ENCODE results near the gene PAK5.

PAK5 gene

DNA sequence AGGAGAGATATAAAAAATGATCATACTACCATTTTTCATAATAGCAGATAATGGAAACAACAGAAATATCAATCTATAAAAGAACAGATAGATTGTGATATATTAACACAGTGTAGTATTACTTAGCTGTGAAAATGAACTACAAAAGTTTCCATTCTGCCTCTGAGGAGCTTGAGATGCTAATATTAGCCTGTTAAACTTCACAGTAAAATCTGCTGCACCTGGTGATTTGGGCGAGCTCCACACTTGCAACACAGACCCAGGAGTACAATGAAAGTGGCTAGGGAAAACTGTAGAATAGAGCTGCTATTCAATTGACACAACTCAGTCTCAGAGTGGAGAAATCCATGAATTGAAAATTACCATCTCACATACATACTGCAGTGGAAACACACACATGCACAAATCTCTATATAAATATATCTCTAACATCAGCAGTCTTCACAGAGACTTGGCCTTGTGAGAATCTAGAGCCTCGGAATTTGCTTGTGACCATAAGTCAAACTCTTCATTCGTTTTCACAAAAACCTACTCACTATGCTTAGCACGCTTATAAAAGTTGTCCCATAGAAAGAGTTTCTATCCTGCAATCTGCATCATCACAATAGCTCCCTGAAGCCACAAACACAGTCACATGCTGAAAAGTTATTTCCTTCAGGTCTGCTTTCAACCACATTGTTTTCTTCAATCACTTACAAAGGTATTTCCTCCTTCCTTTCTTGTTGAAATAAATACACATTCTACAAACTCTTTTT, 133.0 kb downstream of the PAK5 start:
- TF ChIP-seq, protein P1, sequence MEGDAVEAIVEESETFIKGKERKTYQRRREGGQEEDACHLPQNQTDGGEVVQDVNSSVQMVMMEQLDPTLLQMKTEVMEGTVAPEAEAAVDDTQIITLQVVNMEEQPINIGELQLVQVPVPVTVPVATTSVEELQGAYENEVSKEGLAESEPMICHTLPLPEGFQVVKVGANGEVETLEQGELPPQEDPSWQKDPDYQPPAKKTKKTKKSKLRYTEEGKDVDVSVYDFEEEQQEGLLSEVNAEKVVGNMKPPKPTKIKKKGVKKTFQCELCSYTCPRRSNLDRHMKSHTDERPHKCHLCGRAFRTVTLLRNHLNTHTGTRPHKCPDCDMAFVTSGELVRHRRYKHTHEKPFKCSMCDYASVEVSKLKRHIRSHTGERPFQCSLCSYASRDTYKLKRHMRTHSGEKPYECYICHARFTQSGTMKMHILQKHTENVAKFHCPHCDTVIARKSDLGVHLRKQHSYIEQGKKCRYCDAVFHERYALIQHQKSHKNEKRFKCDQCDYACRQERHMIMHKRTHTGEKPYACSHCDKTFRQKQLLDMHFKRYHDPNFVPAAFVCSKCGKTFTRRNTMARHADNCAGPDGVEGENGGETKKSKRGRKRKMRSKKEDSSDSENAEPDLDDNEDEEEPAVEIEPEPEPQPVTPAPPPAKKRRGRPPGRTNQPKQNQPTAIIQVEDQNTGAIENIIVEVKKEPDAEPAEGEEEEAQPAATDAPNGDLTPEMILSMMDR (IDR thresholded peaks at IDR 0.05; ENCODE audit: extremely low read depth, missing control alignments), result no peak
- no peak for DNase-seq (ENCODE audit: low spot score)

DNA sequence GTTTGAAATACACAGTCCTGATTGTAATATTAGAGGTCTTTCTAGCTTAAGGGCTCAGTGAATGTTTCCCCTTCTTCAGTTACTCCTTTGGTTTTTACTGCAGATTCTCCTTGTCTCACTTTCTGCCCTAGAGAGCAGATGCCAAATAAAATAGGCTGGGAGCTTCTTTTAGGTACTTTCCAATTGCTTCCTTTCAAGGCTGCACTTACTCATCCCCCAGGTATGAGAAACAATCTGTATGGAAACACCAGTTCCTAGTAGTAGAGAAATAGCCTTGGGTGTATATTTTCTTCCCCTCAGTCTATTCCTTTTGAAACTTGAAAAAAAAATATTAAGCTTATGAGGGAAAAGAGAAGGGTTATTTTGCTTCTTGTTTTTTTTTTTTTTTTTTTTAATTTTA, 139.7 kb downstream of the PAK5 start:
- TF ChIP-seq, protein P1 (IDR thresholded peaks at IDR 0.05; ENCODE audit: extremely low read depth, missing control alignments), result no peak
- DNase-seq (ENCODE audit: low spot score), result no peak

- no peak for DNase-seq (ENCODE audit: low spot score)
- TF ChIP-seq, protein P1 (IDR thresholded peaks at IDR 0.05; ENCODE audit: extremely low read depth, missing control alignments), result no peak
Observed at GRCh38 chr20:9689041-9689440, 149.8 kb downstream of the PAK5 start.

DNA sequence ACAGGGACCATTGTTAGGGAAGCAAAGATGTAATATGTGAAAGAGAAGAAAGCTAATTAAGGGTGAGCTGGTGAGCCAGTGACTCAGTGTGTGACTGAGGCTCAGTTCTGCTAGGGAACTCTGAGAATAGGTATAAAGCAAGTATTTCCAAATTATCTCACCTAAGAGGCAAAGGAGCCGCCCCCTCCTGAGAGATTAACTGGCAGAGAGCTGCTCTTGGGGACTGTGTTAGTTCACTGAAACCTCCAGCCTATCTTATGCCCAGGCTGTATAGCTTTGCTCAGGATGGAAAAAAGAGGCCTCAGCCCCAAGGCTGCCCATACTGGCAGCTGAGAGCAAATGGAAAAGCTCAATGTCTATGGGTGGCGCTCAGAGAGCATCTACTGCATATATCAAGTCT, 152.0 kb downstream of the PAK5 start:
- TF ChIP-seq, protein P1 (IDR thresholded peaks at IDR 0.05; ENCODE audit: extremely low read depth, missing control alignments), result no peak
- no peak for DNase-seq (ENCODE audit: low spot score)

DNA sequence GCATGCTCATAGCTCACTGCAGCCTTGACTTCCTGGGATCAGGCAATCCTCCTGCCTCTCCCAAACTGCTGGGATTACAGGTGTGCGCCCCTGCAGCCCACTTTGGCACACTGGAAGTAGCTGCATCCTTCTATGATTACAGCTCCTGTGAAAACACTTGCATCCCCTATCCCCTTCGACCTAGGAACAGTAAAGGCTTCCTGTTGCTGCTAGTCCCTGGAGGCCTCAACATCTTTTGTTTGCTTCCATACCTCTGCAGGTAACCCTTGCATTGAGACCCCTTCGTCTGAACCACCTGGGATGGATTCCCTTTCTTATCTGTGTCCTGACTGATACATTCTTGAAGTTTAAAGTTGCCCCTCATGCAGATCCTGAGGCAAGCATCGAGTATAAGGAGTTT, 152.4 kb downstream of the PAK5 start:
- TF ChIP-seq, protein P1 (IDR thresholded peaks at IDR 0.05; ENCODE audit: extremely low read depth, missing control alignments), result no peak
- DNase-seq (ENCODE audit: low spot score), result no peak

DNA sequence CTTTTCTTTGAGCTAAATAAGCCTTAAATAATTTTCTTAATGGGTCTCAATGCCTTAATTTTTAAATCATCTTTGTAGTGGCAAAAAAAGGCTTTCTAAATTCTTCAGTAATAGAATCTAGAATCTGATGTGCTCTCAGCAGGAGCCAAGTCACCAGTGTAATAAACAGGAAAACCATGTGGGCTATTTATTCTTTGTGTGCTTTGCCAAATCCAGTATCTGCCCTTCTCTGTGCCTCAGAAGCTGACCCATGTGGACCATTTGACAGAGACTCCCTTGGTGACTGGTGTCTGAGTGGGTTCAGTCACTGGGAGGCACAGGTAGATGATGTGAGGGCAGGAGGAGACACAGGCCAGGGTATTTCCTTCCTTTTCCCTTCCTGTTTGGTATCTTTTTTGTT, 152.9 kb downstream of the PAK5 start:
- TF ChIP-seq, protein P1 (IDR thresholded peaks at IDR 0.05; ENCODE audit: extremely low read depth, missing control alignments), result no peak
- DNase-seq (ENCODE audit: low spot score), result no peak

GRCh38 chr20:9685011-9685410, 153.9 kb downstream of the PAK5 start:
- TF ChIP-seq, protein P1 (IDR thresholded peaks at IDR 0.05; ENCODE audit: extremely low read depth, missing control alignments), result no peak
- DNase-seq (ENCODE audit: low spot score), result no peak
